ENCODE measurements around the gene PLA2G4A. TPM values are rescaled to one million over a fixed set of nuclear protein-coding genes. Genes with fewer than 3 reads are reported as not detected.

Gene PLA2G4A
- polyA plus RNA-seq, 1 donor = 15.9 TPM

GRCh38 chr1:186798960-186799688 is 29.6 kb upstream of the PLA2G4A start:
- Histone ChIP-seq H3K9me3 (ENCODE audit: control insufficient read depth, low read depth, low read length) (no peaks in the 10 kb centered on the region), H3K36me3 (ENCODE audit: control insufficient read depth, insufficient read depth, low read length) (no peaks in the 10 kb centered on the region), H3K4me3 (ENCODE audit: low read length) (no peak overlapping the region), H3K4me1 (ENCODE audit: control insufficient read depth, insufficient read depth, low read length) (no peaks in the 10 kb centered on the region), H3K27me3 (ENCODE audit: control insufficient read depth, insufficient read depth, low read length) (no peaks in the 10 kb centered on the region), H3K27ac (ENCODE audit: low read length) (no peak overlapping the region)
- WGBS (ENCODE audit: insufficient coverage, low lambda C conversion rate) = 50% methylated on average over 2 of the region's 4 CpGs
- no peak for DNase-seq

DNA sequence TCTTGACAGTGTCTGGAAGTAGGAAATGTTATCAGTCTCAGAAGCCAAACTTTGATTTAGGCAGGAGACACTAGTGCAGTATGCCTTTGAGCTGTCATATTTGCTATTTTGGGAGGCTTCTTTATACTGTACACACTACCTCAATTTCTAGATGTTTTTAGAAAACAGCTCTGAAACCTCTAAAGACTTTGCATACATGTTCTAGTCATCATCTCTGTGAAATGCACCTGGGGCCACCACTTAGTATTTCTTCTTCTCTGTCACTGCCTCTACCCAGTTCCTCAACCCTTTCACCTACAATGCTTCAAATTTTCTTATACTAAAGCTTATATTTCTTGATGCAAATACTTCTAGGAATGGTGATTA is 29.1 kb upstream of the PLA2G4A start:
- no peak overlapping the region for H3K27ac ChIP-seq (ENCODE audit: low read length)
- no peak overlapping the region for H3K4me3 ChIP-seq (ENCODE audit: low read length)
- H3K4me1 ChIP-seq (ENCODE audit: control insufficient read depth, insufficient read depth, low read length) = no peaks in the 10 kb centered on the region
- H3K9me3 ChIP-seq (ENCODE audit: control insufficient read depth, low read depth, low read length) = no peaks in the 10 kb centered on the region
- H3K36me3 ChIP-seq (ENCODE audit: control insufficient read depth, insufficient read depth, low read length) = no peaks in the 10 kb centered on the region
- no peaks in the 10 kb centered on the region for H3K27me3 ChIP-seq (ENCODE audit: control insufficient read depth, insufficient read depth, low read length)
- no peak for DNase-seq

- Histone ChIP-seq H3K4me3 (ENCODE audit: low read length) (no peak overlapping the region), H3K36me3 (ENCODE audit: control insufficient read depth, insufficient read depth, low read length) (no peaks in the 10 kb centered on the region), H3K27ac (ENCODE audit: low read length) (no peak overlapping the region), H3K4me1 (ENCODE audit: control insufficient read depth, insufficient read depth, low read length) (no peaks in the 10 kb centered on the region), H3K27me3 (ENCODE audit: control insufficient read depth, insufficient read depth, low read length) (no peaks in the 10 kb centered on the region), H3K9me3 (ENCODE audit: control insufficient read depth, low read depth, low read length) (no peaks in the 10 kb centered on the region)
- WGBS (ENCODE audit: insufficient coverage, low lambda C conversion rate) = no CpG with 5 or more reads among the region's 1 CpG
- DNase-seq = no peak
These were observed 26.4 kb upstream of the PLA2G4A start for GRCh38 chr1:186802388-186802787.

DNA sequence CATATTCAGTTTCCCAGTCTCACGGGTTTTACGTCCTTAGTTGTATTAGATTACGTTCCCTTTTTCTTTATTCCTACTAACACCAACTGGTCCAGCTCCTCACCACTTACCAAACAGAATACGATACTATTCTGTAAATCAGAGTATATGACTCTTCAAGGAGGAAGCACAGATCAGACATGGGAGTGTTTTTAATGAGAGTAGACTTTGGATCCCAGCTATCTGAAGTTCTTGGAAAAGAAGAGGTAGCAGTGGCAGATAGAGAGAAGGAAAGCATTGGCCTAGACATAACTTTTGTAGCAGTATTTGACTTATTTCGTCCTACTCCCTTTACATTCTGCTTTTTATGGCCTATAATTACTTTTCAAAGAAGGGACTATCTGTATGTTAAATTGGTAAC is 24.1 kb upstream of the PLA2G4A start:
- no peaks in the 10 kb centered on the region for H3K9me3 ChIP-seq (ENCODE audit: control insufficient read depth, low read depth, low read length)
- no peaks in the 10 kb centered on the region for H3K27me3 ChIP-seq (ENCODE audit: control insufficient read depth, insufficient read depth, low read length)
- no peaks in the 10 kb centered on the region for H3K36me3 ChIP-seq (ENCODE audit: control insufficient read depth, insufficient read depth, low read length)
- no peaks in the 10 kb centered on the region for H3K4me1 ChIP-seq (ENCODE audit: control insufficient read depth, insufficient read depth, low read length)
- H3K4me3 ChIP-seq (ENCODE audit: low read length) = no peak overlapping the region
- WGBS (ENCODE audit: insufficient coverage, low lambda C conversion rate) = 69% methylated on average over 3 of the region's 5 CpGs
- DNase-seq = peak; percentile 17 to 61
- H3K27ac ChIP-seq (ENCODE audit: low read length) = no peak overlapping the region

GRCh38 chr1:186806477-186806876 is 22.3 kb upstream of the PLA2G4A start:
- DNase-seq = no peak
- 60% methylated on average over 1 of the region's 3 CpGs for whole genome bisulfite sequencing (ENCODE audit: insufficient coverage, low lambda C conversion rate)
- Histone ChIP-seq H3K27me3 (ENCODE audit: control insufficient read depth, insufficient read depth, low read length) (no peaks in the 10 kb centered on the region), H3K36me3 (ENCODE audit: control insufficient read depth, insufficient read depth, low read length) (no peaks in the 10 kb centered on the region), H3K4me1 (ENCODE audit: control insufficient read depth, insufficient read depth, low read length) (no peaks in the 10 kb centered on the region), H3K9me3 (ENCODE audit: control insufficient read depth, low read depth, low read length) (no peaks in the 10 kb centered on the region), H3K27ac (ENCODE audit: low read length) (no peak overlapping the region), H3K4me3 (ENCODE audit: low read length) (no peak overlapping the region)

- no peak for DNase-seq
- Histone ChIP-seq H3K27me3 (ENCODE audit: control insufficient read depth, insufficient read depth, low read length) (no peaks in the 10 kb centered on the region), H3K9me3 (ENCODE audit: control insufficient read depth, low read depth, low read length) (no peaks in the 10 kb centered on the region), H3K4me1 (ENCODE audit: control insufficient read depth, insufficient read depth, low read length) (no peaks in the 10 kb centered on the region), H3K4me3 (ENCODE audit: low read length) (no peak overlapping the region), H3K27ac (ENCODE audit: low read length) (no peak overlapping the region), H3K36me3 (ENCODE audit: control insufficient read depth, insufficient read depth, low read length) (no peaks in the 10 kb centered on the region)
- WGBS (ENCODE audit: insufficient coverage, low lambda C conversion rate) = 100% methylated on average over 1 of the region's 4 CpGs
These were observed 21.6 kb upstream of the PLA2G4A start for GRCh38 chr1:186807163-186807562.

DNA sequence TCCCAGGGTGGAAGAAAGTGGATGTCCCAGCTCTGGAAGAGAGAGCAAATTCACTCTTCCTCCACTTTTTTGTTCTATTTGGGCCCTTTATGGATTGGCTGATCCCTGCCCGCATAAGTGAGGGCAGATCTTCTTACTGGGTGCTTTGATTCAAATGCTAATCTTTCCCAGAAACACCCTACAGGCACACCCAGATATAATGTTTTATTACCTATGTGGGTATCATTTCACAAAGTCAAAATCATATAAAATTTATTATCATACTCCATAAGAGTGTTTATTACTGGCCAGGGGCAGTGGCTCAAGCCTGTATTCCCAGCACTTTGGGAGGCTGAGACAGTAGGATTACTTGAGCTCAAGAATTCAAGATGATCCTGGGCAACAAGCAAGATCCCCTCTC is 16.9 kb upstream of the PLA2G4A start:
- WGBS (ENCODE audit: insufficient coverage, low lambda C conversion rate) = no CpG with 5 or more reads among the region's 1 CpG
- no peak for DNase-seq
- no peak overlapping the region for H3K4me3 ChIP-seq (ENCODE audit: low read length)
- no peak overlapping the region for H3K27ac ChIP-seq (ENCODE audit: low read length)
- H3K27me3 ChIP-seq (ENCODE audit: control insufficient read depth, insufficient read depth, low read length) = no peaks in the 10 kb centered on the region
- H3K9me3 ChIP-seq (ENCODE audit: control insufficient read depth, low read depth, low read length) = no peaks in the 10 kb centered on the region
- H3K4me1 ChIP-seq (ENCODE audit: control insufficient read depth, insufficient read depth, low read length) = no peaks in the 10 kb centered on the region
- H3K36me3 ChIP-seq (ENCODE audit: control insufficient read depth, insufficient read depth, low read length) = no peaks in the 10 kb centered on the region

DNA sequence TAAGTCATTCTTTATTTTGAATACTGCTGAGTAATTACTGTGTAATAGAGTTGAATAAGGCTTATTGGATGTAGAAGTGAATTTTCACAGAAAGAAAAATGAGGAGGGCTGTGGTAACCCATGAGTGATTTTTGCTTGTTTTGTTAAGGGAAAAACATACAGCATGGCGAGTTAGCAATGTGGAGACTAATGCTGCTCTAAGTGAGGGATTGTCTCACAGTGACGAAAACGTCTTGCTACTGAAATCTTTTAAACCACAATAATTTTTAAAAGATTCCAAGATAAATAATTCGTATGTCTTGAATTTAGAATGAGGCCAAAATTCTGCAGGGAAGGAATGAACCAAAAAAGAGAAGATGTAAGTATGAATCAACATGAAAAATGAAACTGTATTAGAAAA is 16.2 kb upstream of the PLA2G4A start:
- Histone ChIP-seq H3K36me3 (ENCODE audit: control insufficient read depth, insufficient read depth, low read length) (no peaks in the 10 kb centered on the region), H3K9me3 (ENCODE audit: control insufficient read depth, low read depth, low read length) (no peaks in the 10 kb centered on the region), H3K4me1 (ENCODE audit: control insufficient read depth, insufficient read depth, low read length) (no peaks in the 10 kb centered on the region), H3K4me3 (ENCODE audit: low read length) (no peak overlapping the region), H3K27ac (ENCODE audit: low read length) (no peak overlapping the region), H3K27me3 (ENCODE audit: control insufficient read depth, insufficient read depth, low read length) (no peaks in the 10 kb centered on the region)
- DNase-seq = no peak
- WGBS (ENCODE audit: insufficient coverage, low lambda C conversion rate) = 63% methylated on average over 2 of the region's 4 CpGs

DNA sequence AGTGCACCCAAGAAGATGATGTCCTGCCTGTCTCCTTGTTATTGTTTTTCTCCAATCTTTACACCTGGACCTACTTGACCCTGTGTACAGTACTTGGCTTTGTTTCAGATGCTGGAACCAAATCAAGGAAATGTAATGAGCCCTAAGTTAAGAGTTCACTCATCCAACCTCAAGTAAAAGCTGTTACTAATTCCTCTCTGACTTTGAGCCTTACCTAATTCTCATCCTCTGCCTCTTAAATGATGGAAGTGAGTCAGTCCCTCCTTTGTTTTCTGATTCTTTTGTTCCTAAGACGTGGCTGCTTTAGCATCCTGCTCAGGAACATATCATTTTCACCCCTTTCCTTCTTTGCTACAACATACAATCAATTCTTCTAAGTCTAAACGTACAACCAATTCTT is 15.3 kb upstream of the PLA2G4A start:
- WGBS (ENCODE audit: insufficient coverage, low lambda C conversion rate) = 100% methylated on average over 1 of the region's 2 CpGs
- Histone ChIP-seq H3K4me3 (ENCODE audit: low read length) (no peak overlapping the region), H3K27ac (ENCODE audit: low read length) (no peak overlapping the region), H3K4me1 (ENCODE audit: control insufficient read depth, insufficient read depth, low read length) (no peaks in the 10 kb centered on the region), H3K36me3 (ENCODE audit: control insufficient read depth, insufficient read depth, low read length) (no peaks in the 10 kb centered on the region), H3K27me3 (ENCODE audit: control insufficient read depth, insufficient read depth, low read length) (no peaks in the 10 kb centered on the region), H3K9me3 (ENCODE audit: control insufficient read depth, low read depth, low read length) (no peaks in the 10 kb centered on the region)
- DNase-seq = no peak

GRCh38 chr1:186819126-186819525 is 9.6 kb upstream of the PLA2G4A start:
- Histone ChIP-seq H3K27me3 (ENCODE audit: control insufficient read depth, insufficient read depth, low read length) (no peaks in the 10 kb centered on the region), H3K27ac (ENCODE audit: low read length) (no peak overlapping the region), H3K4me3 (ENCODE audit: low read length) (no peak overlapping the region), H3K36me3 (ENCODE audit: control insufficient read depth, insufficient read depth, low read length) (no peaks in the 10 kb centered on the region), H3K9me3 (ENCODE audit: control insufficient read depth, low read depth, low read length) (no peaks in the 10 kb centered on the region), H3K4me1 (ENCODE audit: control insufficient read depth, insufficient read depth, low read length) (no peaks in the 10 kb centered on the region)
- no peak for DNase-seq
- 67% methylated on average over 1 of the region's 3 CpGs for WGBS (ENCODE audit: insufficient coverage, low lambda C conversion rate)

GRCh38 chr1:186819563-186819962 is 9.2 kb upstream of the PLA2G4A start:
- H3K9me3 ChIP-seq (ENCODE audit: control insufficient read depth, low read depth, low read length) = no peaks in the 10 kb centered on the region
- no peaks in the 10 kb centered on the region for H3K36me3 ChIP-seq (ENCODE audit: control insufficient read depth, insufficient read depth, low read length)
- WGBS (ENCODE audit: insufficient coverage, low lambda C conversion rate) = 92% methylated on average over 2 of the region's 2 CpGs
- H3K4me3 ChIP-seq (ENCODE audit: low read length) = no peak overlapping the region
- DNase-seq = no peak
- H3K4me1 ChIP-seq (ENCODE audit: control insufficient read depth, insufficient read depth, low read length) = no peaks in the 10 kb centered on the region
- no peaks in the 10 kb centered on the region for H3K27me3 ChIP-seq (ENCODE audit: control insufficient read depth, insufficient read depth, low read length)
- H3K27ac ChIP-seq (ENCODE audit: low read length) = no peak overlapping the region

Measured in large intestine (tissue), 3 donors.